DOHH2 (cell line): ENCODE results near the gene SLC7A14.

ENCODE experiments used
- H3F3A ChIP-seq: fragments of 200-600 bp; sonication (generic), shearing (Covaris generic); 2 replicates; pipeline ENCODE4 v1.6.0; 2016; ENCODE audit warnings: antibody characterized with exemption, mild to moderate bottlenecking; ENCODE audit not compliant: control insufficient read depth, insufficient read depth
- H3K27ac ChIP-seq: fragments of 200-600 bp; sonication (generic); 2 replicates; pipeline ENCODE4 v1.5.1; 2014; ENCODE audit warnings: low read depth, mild to moderate bottlenecking, low read length, moderate library complexity
- H3K27me3 ChIP-seq: fragments of 200-600 bp; sonication (generic); 2 replicates; pipeline ENCODE4 v1.6.1; 2014; ENCODE audit warnings: mild to moderate bottlenecking, low read length, mixed read lengths; ENCODE audit not compliant: control insufficient read depth
- H3K36me3 ChIP-seq: fragments of 200-600 bp; sonication (generic); 2 replicates; pipeline ENCODE4 v1.6.1; 2014; ENCODE audit warnings: mild to moderate bottlenecking, low read length, moderate library complexity, mixed read lengths; ENCODE audit not compliant: control insufficient read depth
- H3K4me1 ChIP-seq: fragments of 200-600 bp; sonication (generic); 2 replicates; pipeline ENCODE4 v1.6.1; 2014; ENCODE audit warnings: mild to moderate bottlenecking, low read length, mixed read lengths; ENCODE audit not compliant: control insufficient read depth
- H3K4me2 ChIP-seq: fragments of 200-600 bp; sonication (generic); 2 replicates; pipeline ENCODE4 v1.6.0; 2014; ENCODE audit warnings: mild to moderate bottlenecking, low read length, moderate library complexity
- H3K4me3 ChIP-seq: fragments of 200-600 bp; sonication (generic); 2 replicates; pipeline ENCODE4 v1.5.1; 2014; ENCODE audit warnings: mild to moderate bottlenecking, low read length, mixed read lengths
- H3K79me2 ChIP-seq: fragments of 200-600 bp; sonication (generic); 2 replicates; pipeline ENCODE4 v1.6.1; 2014; ENCODE audit warnings: mild to moderate bottlenecking, low read length, mixed read lengths; ENCODE audit not compliant: control insufficient read depth
- H3K9me2 ChIP-seq: fragments of 200-600 bp; sonication (generic); replicated peaks from 2 replicates; pipeline ENCODE4 v1.6.1; 2014; ENCODE audit warnings: mild to moderate bottlenecking, low read length, mixed read lengths; ENCODE audit not compliant: control insufficient read depth
- H3K9me3 ChIP-seq: fragments of 200-600 bp; sonication (generic); 2 replicates; pipeline ENCODE4 v1.6.1; 2014; ENCODE audit warnings: antibody characterized with exemption, low read length, mixed read lengths; ENCODE audit not compliant: control insufficient read depth, insufficient read depth
- H4K20me1 ChIP-seq: fragments of 200-600 bp; sonication (generic); 2 replicates; pipeline ENCODE4 v1.6.0; 2014; ENCODE audit warnings: low read depth, mild to moderate bottlenecking, antibody characterized with exemption, low read length, moderate library complexity; ENCODE audit not compliant: control insufficient read depth, insufficient read depth
- EZH2phosphoT487 ChIP-seq: fragments of 200-600 bp; sonication (generic); IDR thresholded peaks from 2 replicates; pipeline ENCODE4 v1.6.1; 2017; ENCODE audit warnings: borderline replicate concordance, mild to moderate bottlenecking, antibody characterized with exemption, low read length, moderate library complexity, mixed read lengths
- TF ChIP-seq, protein P1 (sequence below): fragments of 200-600 bp; sonication (generic); IDR thresholded peaks from one replicate; pipeline ENCODE4 v1.5.1; 2014; ENCODE audit warnings: antibody characterized with exemption, mild to moderate bottlenecking, low read depth, low read length; ENCODE audit not compliant: poor library complexity, severe bottlenecking

The SLC7A14 gene

DNA sequence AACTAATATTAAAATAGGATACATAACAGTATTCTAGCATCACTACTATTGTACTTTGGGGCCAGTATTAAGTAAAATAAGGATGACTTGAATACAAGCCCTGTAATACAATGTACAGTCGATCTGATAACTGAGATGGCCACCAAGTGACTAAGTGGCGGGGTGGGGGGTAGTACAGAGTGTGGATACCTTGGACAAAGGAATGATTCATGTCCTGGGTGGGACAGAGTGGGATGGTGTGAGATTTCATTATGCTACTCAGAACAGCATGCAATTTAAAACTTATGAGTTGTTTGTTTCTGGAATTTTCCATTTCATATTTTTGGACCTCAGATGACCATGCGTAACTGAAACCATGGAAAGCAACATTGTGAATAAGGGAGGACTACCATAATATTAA, 46.0 kb downstream of the SLC7A14 start:
- no peaks in the 10 kb centered on the region for H3F3A ChIP-seq
- H4K20me1 ChIP-seq, result no peaks in the 10 kb centered on the region
- H3K27ac ChIP-seq, result no peak overlapping the region
- H3K79me2 ChIP-seq, result no peaks in the 10 kb centered on the region
- H3K9me2 ChIP-seq, result no peaks in the 10 kb centered on the region
- H3K9me3 ChIP-seq, result no peaks in the 10 kb centered on the region
- TF ChIP-seq EZH2phosphoT487, result no peak
- TF ChIP-seq, protein P1, sequence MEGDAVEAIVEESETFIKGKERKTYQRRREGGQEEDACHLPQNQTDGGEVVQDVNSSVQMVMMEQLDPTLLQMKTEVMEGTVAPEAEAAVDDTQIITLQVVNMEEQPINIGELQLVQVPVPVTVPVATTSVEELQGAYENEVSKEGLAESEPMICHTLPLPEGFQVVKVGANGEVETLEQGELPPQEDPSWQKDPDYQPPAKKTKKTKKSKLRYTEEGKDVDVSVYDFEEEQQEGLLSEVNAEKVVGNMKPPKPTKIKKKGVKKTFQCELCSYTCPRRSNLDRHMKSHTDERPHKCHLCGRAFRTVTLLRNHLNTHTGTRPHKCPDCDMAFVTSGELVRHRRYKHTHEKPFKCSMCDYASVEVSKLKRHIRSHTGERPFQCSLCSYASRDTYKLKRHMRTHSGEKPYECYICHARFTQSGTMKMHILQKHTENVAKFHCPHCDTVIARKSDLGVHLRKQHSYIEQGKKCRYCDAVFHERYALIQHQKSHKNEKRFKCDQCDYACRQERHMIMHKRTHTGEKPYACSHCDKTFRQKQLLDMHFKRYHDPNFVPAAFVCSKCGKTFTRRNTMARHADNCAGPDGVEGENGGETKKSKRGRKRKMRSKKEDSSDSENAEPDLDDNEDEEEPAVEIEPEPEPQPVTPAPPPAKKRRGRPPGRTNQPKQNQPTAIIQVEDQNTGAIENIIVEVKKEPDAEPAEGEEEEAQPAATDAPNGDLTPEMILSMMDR, result no peak
- H3K4me2 ChIP-seq, result no peak overlapping the region
- no peaks in the 10 kb centered on the region for H3K36me3 ChIP-seq
- peaks cover 9% of the 10 kb centered on the region; the same call in 1 of the 2 replicates for H3K27me3 ChIP-seq
- H3K4me3 ChIP-seq, result no peak overlapping the region
- H3K4me1 ChIP-seq, result no peaks in the 10 kb centered on the region

DNA sequence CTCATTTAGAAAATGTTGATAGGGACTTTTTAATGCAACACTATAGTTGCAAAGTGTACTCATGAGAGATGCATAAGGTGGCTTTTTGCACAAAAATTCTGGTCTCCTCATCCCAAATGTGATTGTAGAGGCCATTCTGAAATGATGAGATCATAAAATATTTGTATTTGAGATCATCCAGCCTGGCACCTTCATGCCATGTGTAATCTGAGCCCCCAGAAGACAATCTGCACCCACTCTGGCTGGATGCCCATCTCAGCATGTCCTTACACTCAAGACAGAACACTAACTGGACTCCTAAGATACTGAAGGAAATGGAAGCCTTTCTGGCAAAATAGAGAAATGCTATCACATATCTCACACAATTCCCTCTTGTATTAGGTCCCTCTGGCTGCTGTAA, 49.2 kb downstream of the SLC7A14 start:
- peaks cover 9% of the 10 kb centered on the region; the same call in 1 of the 2 replicates for H3K27me3 ChIP-seq
- no peaks in the 10 kb centered on the region for H3K9me3 ChIP-seq
- no peak overlapping the region for H3K4me3 ChIP-seq
- H3K9me2 ChIP-seq, result no peaks in the 10 kb centered on the region
- H3K4me1 ChIP-seq, result no peaks in the 10 kb centered on the region
- H4K20me1 ChIP-seq, result no peaks in the 10 kb centered on the region
- H3K4me2 ChIP-seq, result no peak overlapping the region
- H3K36me3 ChIP-seq, result no peaks in the 10 kb centered on the region
- no peak overlapping the region for H3K27ac ChIP-seq
- H3F3A ChIP-seq, result no peaks in the 10 kb centered on the region
- H3K79me2 ChIP-seq, result no peaks in the 10 kb centered on the region
- TF ChIP-seq, protein P1, result no peak
- TF ChIP-seq EZH2phosphoT487, result no peak

DNA sequence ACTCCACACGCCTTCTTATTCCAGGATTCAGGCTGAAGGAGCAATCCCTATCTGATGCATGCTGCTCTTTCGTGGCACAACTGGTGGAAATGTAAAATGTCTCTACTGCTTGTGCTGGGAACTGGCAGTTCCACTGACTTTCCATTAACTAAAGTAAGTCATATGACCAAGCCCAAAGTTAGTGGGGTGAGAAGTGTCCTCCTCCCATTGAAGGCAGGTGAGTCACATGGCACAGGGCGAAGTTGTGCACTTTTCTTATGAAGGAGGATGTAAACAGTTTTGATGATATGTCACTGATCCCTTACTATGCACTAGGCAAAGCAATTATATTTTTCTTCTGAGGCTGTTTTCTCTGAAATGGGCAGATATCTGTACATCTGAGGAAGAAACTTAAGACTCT, 51.6 kb downstream of the SLC7A14 start:
- H3K9me2 ChIP-seq, result no peaks in the 10 kb centered on the region
- H3K4me3 ChIP-seq, result no peak overlapping the region
- no peaks in the 10 kb centered on the region for H3K79me2 ChIP-seq
- H3K27ac ChIP-seq, result no peak overlapping the region
- TF ChIP-seq EZH2phosphoT487, result no peak
- TF ChIP-seq, protein P1, result no peak
- H3F3A ChIP-seq, result no peaks in the 10 kb centered on the region
- H3K4me2 ChIP-seq, result no peak overlapping the region
- H4K20me1 ChIP-seq, result no peaks in the 10 kb centered on the region
- H3K9me3 ChIP-seq, result no peaks in the 10 kb centered on the region
- H3K36me3 ChIP-seq, result no peaks in the 10 kb centered on the region
- no peaks in the 10 kb centered on the region for H3K4me1 ChIP-seq
- peaks cover 7% of the 10 kb centered on the region; the same call in 1 of the 2 replicates for H3K27me3 ChIP-seq

DNA sequence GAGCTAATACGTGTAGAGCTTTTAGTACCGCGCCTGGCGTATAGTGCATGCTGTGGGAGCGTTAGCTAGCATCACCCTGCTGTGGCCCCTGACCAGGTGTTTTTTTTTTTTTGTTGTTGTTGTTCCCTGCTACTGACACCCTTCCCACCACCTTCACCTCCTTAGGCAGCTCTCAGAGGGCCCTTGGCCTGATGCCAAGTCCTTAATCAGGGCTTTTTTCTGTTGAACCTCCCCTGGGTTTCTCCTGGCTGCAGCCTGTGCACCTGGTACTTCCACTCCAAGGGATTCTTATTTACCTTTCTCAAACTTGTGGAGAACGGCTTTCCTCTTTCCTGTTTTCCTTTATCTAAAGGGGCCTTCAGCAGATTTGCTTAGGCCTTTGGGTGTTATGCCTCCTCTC, 53.3 kb downstream of the SLC7A14 start:
- H3K4me3 ChIP-seq, result no peak overlapping the region
- TF ChIP-seq, protein P1, result no peak
- H4K20me1 ChIP-seq, result no peaks in the 10 kb centered on the region
- H3K27ac ChIP-seq, result no peak overlapping the region
- no peaks in the 10 kb centered on the region for H3K9me3 ChIP-seq
- no peaks in the 10 kb centered on the region for H3K9me2 ChIP-seq
- no peaks in the 10 kb centered on the region for H3K4me1 ChIP-seq
- H3F3A ChIP-seq, result no peaks in the 10 kb centered on the region
- no peaks in the 10 kb centered on the region for H3K36me3 ChIP-seq
- H3K4me2 ChIP-seq, result no peak overlapping the region
- H3K27me3 ChIP-seq, result peaks cover 7% of the 10 kb centered on the region; the same call in 1 of the 2 replicates
- no peaks in the 10 kb centered on the region for H3K79me2 ChIP-seq
